ENCODE results near the gene CEP72. TPM values are rescaled to one million over a fixed set of nuclear protein-coding genes. Genes with fewer than 3 reads are reported as not detected.

The CEP72 gene
- total and polyA plus RNA-seq, 2 donors (not counting 1 experiment from before 2014, with no cell fraction given): 7.7 to 32.9 TPM

- H3K4me1 ChIP-seq (ENCODE audit: control insufficient read depth in 2 of 2, insufficient read depth in 2 of 2, low read length in 2 of 2): peaks cover 22 to 23% of the 10 kb centered on the region in 2 donors
- H3K27ac ChIP-seq (ENCODE audit: low read length in 2 of 2): no peak overlapping the region
- H3K9me3 ChIP-seq (ENCODE audit: control extremely low read depth in 1 of 3, control insufficient read depth in 2 of 3, insufficient read depth in 1 of 3, low read length in 2 of 3): peaks cover 0 to 18% (median 0%) of the 10 kb centered on the region in 3 donors
- Mint-ChIP-seq H3K4me1 (peaks cover 12% of the 10 kb centered on the region), H3K9me3 (ENCODE audit: insufficient read depth) (no peaks in the 10 kb centered on the region), H3K27ac (no peak overlapping the region), H3K4me3 (peak overlapping the region; percentile 37), H3K27me3 (peaks cover 5% of the 10 kb centered on the region)
- DNase-seq (no peak), ATAC-seq (ENCODE audit: low read depth) (no peak)
- H4K20me1 ChIP-seq (ENCODE audit: control insufficient read depth, insufficient read depth, low read length, poor library complexity, severe bottlenecking): no peaks in the 10 kb centered on the region
- H3K36me3 ChIP-seq (replicated peaks in 1 of 2; ENCODE audit: control extremely low read depth in 1 of 2, control insufficient read depth in 1 of 2, extremely low read depth in 1 of 2, insufficient read depth in 2 of 2, low read length in 1 of 2): no peaks in the 10 kb centered on the region
- H3K4me3 ChIP-seq (ENCODE audit: control extremely low read depth in 1 of 5, extremely low read depth in 1 of 5, insufficient read depth in 1 of 5, low read depth in 2 of 5, low read length in 4 of 5): no peak overlapping the region
- intact Hi-C loops (cut with micrococcal nuclease): no loop called here
- peaks cover 0 to 40% (median 5%) of the 10 kb centered on the region in 4 experiments for H3K27me3 ChIP-seq (replicated peaks in 1 of 4; ENCODE audit: control extremely low read depth in 1 of 4, control insufficient read depth in 3 of 4, insufficient read depth in 4 of 4, low read length in 3 of 4)
- H3K9ac ChIP-seq (ENCODE audit: low read length): peak overlapping the region; percentile 14
- TF ChIP-seq CTCF (IDR thresholded peaks at IDR 0.05): no peak
- no peak for TF ChIP-seq EZH2 (IDR thresholded peaks at IDR 0.05; ENCODE audit: borderline replicate concordance, insufficient read depth, low read depth, low read length, poor library complexity, severe bottlenecking)
- no peak overlapping the region for H2AFZ ChIP-seq (ENCODE audit: insufficient read depth, low read depth, low read length, poor library complexity, severe bottlenecking)
- H3K4me2 ChIP-seq (replicated peaks; ENCODE audit: low read depth, low read length, poor library complexity, severe bottlenecking): peak overlapping the region; percentile 39
- CTCF ChIA-PET: interaction anchor here (1.3 to 5.3 kb wide), 3 partner anchors 222 to 233 kb away, joined by 4 to 63 read pairs (median 6); no protein-coding TSS in a partner anchor
- 65% methylated on average over 17 of the region's 19 CpGs for WGBS (ENCODE audit: insufficient coverage)
- POLR2A ChIA-PET: no interaction called here
- H3K79me2 ChIP-seq (ENCODE audit: control insufficient read depth, insufficient read depth, low read length): no peaks in the 10 kb centered on the region
Observed at GRCh38 chr5:673161-673830, 61.2 kb downstream of the CEP72 start.

Measured in B cell (primary cell).